ENCODE measurements around the gene DDX54. TPM values are rescaled to one million over a fixed set of nuclear protein-coding genes. Genes with fewer than 3 reads are reported as not detected.

The DDX54 gene
- total RNA-seq, result 10 to 100 TPM; 53.9 to 71.8 (median 63.9) TPM

GRCh38 chr12:113185180-113186032, at the start of gene DDX54, which contains the start of gene RITA1:
DDX54 (minus strand) TSS chr12:113185478; CDS start chr12:113185451, 27 bp downstream.
RITA1 (plus strand) TSS chr12:113185721; CDS start chr12:113186747, 1,026 bp downstream.
- peaks cover 9% of the 10 kb centered on the region for H3K36me3 ChIP-seq
- H3K27ac ChIP-seq, result peak within 1 kb of the TSS; percentile 99
- TF ChIP-seq POLR2AphosphoS5 (IDR thresholded peaks at IDR 0.05) (peak in 2 of 3 donors; percentile 79 to 90), CTCF (IDR thresholded peaks at IDR 0.05) (no peak), POLR2A (IDR thresholded peaks at IDR 0.05) (peak in 1 of 2 donors; percentile 60)
- peak within 1 kb of the TSS; percentile 99 for H3K4me3 ChIP-seq
- peak; percentile 88 to 89 for DNase-seq (ENCODE audit: low spot score in 2 of 2)
- H3K4me1 ChIP-seq, result peaks cover 45% of the 10 kb centered on the region
- under 1% methylated on average over 52 of the region's 89 CpGs for WGBS
- no peaks in the 10 kb centered on the region for H3K9me3 ChIP-seq
- H3K27me3 ChIP-seq, result no peaks in the 10 kb centered on the region

GRCh38 chr12:113234483-113234882, 49.2 kb upstream of the DDX54 start:
- TF ChIP-seq POLR2AphosphoS5 (IDR thresholded peaks at IDR 0.05) (no peak), POLR2A (IDR thresholded peaks at IDR 0.05) (no peak), CTCF (IDR thresholded peaks at IDR 0.05) (no peak), EP300 (IDR thresholded peaks at IDR 0.05) (no peak)
- H3K9me3 ChIP-seq, result no peaks in the 10 kb centered on the region
- peaks cover 50% of the 10 kb centered on the region for H3K36me3 ChIP-seq
- no peak overlapping the region for H3K4me3 ChIP-seq
- 87% methylated on average over 4 of the region's 4 CpGs for WGBS
- no peak overlapping the region for H3K27ac ChIP-seq
- no peak for DNase-seq (ENCODE audit: low spot score in 2 of 2)
- peaks cover 48% of the 10 kb centered on the region for H3K4me1 ChIP-seq
- H3K27me3 ChIP-seq, result no peaks in the 10 kb centered on the region

- peaks cover 48% of the 10 kb centered on the region for H3K4me1 ChIP-seq
- DNase-seq (ENCODE audit: low spot score in 2 of 2), result peak in 1 of 2 donors; percentile 28
- H3K9me3 ChIP-seq, result no peaks in the 10 kb centered on the region
- TF ChIP-seq POLR2AphosphoS5 (IDR thresholded peaks at IDR 0.05), result no peak
- TF ChIP-seq CTCF (IDR thresholded peaks at IDR 0.05), result no peak
- TF ChIP-seq POLR2A (IDR thresholded peaks at IDR 0.05), result no peak
- no peak for TF ChIP-seq EP300 (IDR thresholded peaks at IDR 0.05)
- no peaks in the 10 kb centered on the region for H3K27me3 ChIP-seq
- peaks cover 50% of the 10 kb centered on the region for H3K36me3 ChIP-seq
- H3K4me3 ChIP-seq, result no peak overlapping the region
- 96% methylated on average over 4 of the region's 4 CpGs for WGBS
- no peak overlapping the region for H3K27ac ChIP-seq
Measured at GRCh38 chr12:113233967-113234366, 48.7 kb upstream of the DDX54 start.

- peak; percentile 81 for DNase-seq (ENCODE audit: low spot score in 2 of 2)
- Histone ChIP-seq H3K4me1 (peaks cover 50% of the 10 kb centered on the region), H3K27ac (peak overlapping the region; percentile 57)
Measured at GRCh38 chr12:113232840-113233585, 47.7 kb upstream of the DDX54 start.

More at GRCh38 chr12:113232840-113233585, 47.7 kb upstream of the DDX54 start:
- WGBS, result 63% methylated on average over 15 of the region's 25 CpGs
- no peak overlapping the region for H3K4me3 ChIP-seq
- H3K36me3 ChIP-seq, result peaks cover 47% of the 10 kb centered on the region
- TF ChIP-seq POLR2AphosphoS5 (IDR thresholded peaks at IDR 0.05), result no peak
- TF ChIP-seq CTCF (IDR thresholded peaks at IDR 0.05), result no peak
- no peaks in the 10 kb centered on the region for H3K27me3 ChIP-seq
- no peaks in the 10 kb centered on the region for H3K9me3 ChIP-seq

Measured in suprapubic skin (tissue), 4 donors.